HG03139 (cell line): ENCODE results near the gene MAST1.
"Not testable (repeated sequence)": the region's sequence is repeated elsewhere in the genome, so short reads cannot be mapped to it uniquely, and the experiment has no call there.

Experiments used
- ATAC-seq: cut with Tn5 transposase; IDR thresholded peaks from one replicate; pipeline ENCODE4 v1.9.1; 2021; ENCODE audit not compliant: unreplicated experiment

MAST1 gene

DNA sequence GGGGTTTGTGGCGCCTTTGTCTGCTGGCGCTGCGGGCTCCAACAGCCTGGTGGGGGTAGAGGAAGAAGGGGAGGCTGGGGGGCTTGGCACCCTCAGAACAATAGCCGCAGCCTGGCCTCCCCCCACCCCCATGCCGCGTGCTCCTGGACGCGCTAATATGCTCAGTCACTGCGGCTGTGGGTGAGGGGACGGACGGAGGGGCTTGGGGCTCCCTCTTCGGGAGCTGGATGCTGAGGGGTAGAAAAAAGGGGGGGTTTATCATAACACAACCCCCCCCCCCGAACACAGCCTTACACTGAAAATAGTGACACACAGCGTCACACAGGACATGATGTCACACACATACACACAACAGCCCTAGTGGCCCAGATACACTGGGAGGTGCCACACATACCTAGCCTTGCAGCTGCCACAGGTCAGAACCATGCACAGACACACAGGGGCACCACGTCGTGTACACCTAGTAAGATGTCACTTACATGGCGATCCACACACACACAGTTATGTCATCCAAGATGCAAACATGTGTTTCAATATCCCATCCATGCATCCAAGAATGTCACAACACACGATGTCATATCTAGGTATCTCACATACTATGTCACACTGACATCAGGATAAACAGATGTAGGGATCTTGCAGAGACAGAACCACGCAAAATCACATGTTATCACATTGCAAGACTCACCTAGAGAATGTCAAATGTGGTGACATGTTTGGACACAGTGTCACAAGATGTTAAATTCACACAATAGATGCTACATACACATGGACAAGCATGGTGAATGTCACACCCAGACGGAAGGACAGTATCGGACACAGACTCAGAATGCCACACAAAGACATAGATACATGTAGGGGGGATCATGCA lies 806 bp downstream of the MAST1 start:
- ATAC-seq: no peak

- no peak for ATAC-seq
Measured at GRCh38 chr19:12840091-12841079, 2.1 kb downstream of the MAST1 start.

DNA sequence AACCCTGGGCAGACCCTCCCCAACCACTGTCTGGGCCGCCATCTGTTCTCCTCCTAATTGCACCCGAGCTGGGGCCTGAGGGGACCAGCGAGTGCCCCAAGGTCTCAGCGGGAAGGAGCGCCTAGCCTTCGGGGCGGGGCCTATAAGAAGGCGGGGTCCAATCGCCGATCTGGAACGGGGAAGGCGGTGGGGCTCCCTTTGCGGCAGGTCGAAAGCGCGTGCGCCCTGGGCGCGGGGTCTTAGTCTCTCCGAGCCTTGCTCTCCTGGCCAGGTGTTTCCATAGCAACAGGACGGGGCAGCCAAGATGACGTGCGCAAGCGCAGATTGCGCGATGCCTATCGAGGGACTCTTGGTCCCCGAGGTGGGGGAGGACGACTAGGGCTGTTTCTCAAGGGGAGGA lies 2.8 kb downstream of the MAST1 start:
- no peak for ATAC-seq

DNA sequence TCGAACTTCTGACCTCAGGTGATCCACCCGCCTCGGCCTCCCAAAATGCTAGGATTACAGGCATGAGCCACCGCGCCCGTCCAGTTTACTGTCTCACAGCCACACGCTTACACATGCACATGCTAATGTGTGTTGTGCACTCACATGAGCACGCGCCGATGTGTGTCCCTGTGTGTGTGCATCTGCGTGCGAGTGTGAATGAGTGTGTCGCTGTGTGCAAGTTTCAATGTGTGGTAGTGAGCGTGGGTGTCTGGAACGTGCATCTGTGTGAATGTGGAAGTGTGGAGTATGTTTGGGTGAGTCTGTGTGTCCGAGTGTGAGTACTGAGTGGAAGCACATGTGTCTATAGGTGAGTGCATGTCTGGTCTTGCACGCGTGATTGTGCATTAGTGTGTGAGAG lies 4.2 kb downstream of the MAST1 start:
- ATAC-seq: no peak

GRCh38 chr19:12843328-12843727 lies 5.0 kb downstream of the MAST1 start:
- no peak for ATAC-seq

DNA sequence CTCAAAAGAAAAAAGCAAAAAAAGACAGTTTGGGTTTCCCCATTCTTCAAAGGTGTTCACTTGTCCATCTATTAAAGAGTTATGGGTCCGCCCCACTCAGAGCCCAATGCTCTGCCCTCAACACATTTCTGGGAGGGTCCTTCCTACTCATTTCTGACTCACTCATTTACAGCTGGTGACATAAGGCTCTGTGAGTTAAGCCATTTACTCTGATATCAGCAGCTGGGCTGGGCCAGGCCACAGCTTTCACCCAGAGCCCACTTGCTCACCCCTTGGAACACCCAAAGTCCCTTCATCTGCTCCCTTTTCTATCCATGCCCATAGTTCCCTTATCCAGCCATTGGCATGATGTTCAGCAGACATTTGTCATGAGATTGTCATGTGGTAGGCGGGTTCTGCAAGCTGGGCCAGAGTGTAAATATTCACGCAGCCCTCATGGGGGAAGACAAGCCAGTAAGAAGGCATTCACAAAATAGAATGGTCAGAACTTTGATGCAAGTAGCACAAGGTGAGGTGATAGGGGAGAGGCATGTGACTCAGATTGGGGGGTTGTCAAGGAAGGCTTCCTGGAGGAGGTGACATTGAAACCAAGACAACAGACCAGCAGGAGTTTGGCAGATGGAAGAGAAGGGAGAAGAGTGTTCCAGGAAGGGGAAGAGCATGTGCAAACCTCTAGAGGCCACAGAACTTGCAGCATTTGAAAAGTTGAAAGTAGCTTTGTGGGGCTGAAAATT lies 5.9 kb downstream of the MAST1 start:
- ATAC-seq: no peak

GRCh38 chr19:12846613-12847012 lies 8.3 kb downstream of the MAST1 start:
- ATAC-seq: not testable (repeated sequence)

GRCh38 chr19:12847159-12848139 lies 9.1 kb downstream of the MAST1 start:
- ATAC-seq: no peak

DNA sequence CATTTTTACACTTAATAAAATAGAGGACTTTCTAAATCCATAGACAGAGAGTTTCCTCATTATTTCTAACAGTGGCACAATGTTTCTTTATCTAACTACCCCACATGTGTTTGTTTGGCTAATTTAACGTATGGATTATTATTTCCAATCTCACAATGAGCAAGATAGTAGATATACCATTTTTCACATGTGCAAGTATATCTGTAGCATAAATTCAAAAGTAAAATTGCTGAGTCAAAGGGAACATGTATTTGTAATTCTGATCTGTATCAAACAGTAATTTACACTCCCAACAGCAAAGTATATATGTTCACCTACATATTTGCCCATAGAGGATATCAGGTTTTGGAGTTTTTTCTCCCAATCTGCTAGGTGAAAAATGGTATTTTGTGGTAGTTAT lies 18.3 kb downstream of the MAST1 start:
- ATAC-seq: no peak

- no peak for ATAC-seq
Measured at GRCh38 chr19:12858041-12858928, 20.0 kb downstream of the MAST1 start.

DNA sequence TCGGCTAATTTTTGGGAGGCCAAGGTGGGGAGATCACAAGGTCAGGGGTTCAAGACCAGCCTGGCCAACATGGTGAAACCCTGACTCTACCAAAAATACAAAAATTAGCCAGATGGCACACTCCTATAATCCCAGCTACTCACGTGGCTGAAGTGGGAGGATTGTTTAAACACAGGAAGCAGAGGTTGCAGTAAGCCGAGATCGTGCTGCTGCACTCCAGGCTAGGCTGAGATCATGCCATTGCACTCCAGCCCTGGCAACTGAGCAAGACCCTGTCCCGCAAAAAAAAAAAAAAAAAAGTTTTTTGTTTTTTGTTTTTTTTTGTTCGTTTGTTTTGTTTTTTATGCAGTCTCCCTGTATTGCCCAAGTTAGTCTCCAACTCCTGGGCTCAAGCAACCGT lies 21.2 kb downstream of the MAST1 start:
- ATAC-seq: no peak

DNA sequence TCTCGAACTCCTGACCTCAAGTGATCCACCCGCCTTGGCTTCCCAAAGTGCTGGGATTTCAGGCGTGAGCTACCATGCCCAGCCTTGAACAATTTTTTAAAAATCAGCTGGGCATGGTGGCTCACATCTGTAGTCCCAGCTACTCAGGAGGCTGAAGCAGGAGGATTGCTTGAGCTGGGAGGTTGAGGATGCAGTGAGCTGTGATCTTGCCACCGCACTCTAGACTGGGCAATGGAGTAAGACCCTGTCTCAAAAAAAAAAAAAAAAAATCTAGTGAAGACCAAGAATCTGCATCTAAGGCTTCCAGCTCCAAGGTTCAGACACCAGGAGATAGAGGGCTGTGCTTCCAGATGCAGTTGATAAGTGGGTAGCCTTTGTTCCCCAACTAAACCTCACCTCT lies 25.8 kb downstream of the MAST1 start:
- ATAC-seq: no peak

DNA sequence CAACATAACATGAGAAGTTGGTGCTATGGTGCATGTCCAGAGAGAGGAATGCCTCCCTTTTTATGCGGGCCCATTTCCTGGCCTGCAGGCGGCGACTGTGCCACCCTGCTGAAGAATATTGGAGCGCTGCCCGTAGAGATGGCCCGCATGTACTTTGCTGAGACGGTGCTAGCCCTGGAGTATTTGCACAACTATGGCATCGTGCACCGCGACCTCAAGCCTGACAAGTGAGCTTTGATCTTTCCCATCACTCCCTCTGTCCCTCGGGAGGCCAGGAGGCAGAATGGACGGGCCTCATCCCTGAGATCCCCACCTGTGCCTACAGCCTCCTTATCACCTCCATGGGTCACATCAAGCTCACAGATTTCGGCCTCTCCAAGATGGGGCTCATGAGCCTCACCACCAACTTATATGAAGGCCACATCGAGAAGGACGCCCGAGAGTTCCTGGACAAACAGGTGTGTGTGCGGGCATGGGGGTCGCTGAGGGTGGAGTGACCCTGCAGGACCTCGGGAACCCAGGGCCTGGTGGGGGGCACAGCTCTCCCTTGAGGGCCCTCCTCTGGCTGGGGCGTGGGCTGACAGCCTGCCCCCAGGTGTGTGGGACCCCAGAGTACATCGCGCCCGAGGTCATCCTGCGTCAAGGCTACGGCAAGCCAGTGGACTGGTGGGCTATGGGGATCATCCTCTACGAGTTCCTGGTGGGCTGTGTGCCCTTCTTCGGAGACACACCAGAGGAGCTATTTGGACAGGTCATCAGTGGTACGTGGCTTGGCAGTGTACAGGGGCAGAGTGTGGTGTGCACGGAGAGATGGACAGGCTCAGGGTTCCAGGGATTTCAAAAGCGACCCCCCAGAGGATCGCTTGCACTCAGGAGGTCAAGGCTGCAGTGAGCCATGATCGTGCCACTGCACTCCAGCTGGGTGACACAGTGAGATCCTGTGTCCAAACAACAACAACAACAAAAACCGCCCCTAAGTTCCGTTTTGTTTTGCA lies 26.7 kb downstream of the MAST1 start:
- no peak for ATAC-seq

GRCh38 chr19:12865746-12866415 lies 27.6 kb downstream of the MAST1 start:
- no peak for ATAC-seq

- ATAC-seq: no peak
Measured at GRCh38 chr19:12866416-12867119, 28.3 kb downstream of the MAST1 start.
